Peyer's patch (tissue), 4 donors: Measurements from ENCODE around the gene HP1BP3. TPM values are rescaled to one million over a fixed set of nuclear protein-coding genes. Genes with fewer than 3 reads are reported as not detected.

Experiments
- DNase-seq, 3 donors: peaks; one replicate each; pipeline ENCODE4 v3.0.0-alpha.2; 2017 to 2019
- H3K27ac ChIP-seq, 4 donors: fragments of 200-600 bp; sonication (generic); one replicate each; pipeline ENCODE4 v1.5.1; 2016 to 2019
- H3K27me3 ChIP-seq, 2 donors: fragments of 200-600 bp; sonication (generic); one replicate each; pipeline ENCODE4 v1.5.1; 2019
- H3K36me3 ChIP-seq, 3 donors: fragments of 200-600 bp; sonication (generic); one replicate each; pipeline ENCODE4 v1.5.1; 2016 to 2019
- H3K4me1 ChIP-seq, 4 donors: fragments of 200-600 bp; sonication (generic); one replicate each; pipeline ENCODE4 v1.5.1; 2016 to 2019
- H3K4me3 ChIP-seq, 4 donors: fragments of 200-600 bp; sonication (generic); 1 replicate in 3 of 4; 2 replicates in 1 of 4; pipeline ENCODE4 v1.5.1; 2016 to 2019; ENCODE audit warnings: mild to moderate bottlenecking in 1 of 4
- H3K9me3 ChIP-seq, 4 donors: fragments of 200-600 bp; sonication (generic); one replicate each; pipeline ENCODE4 v1.5.1; 2016 to 2019; ENCODE audit warnings: mild to moderate bottlenecking in 1 of 4
- POLR2A ChIP-seq, 2 donors: fragments of 450-650 bp; IDR thresholded peaks; one replicate each; pipeline ENCODE4 v1.5.1; 2017; ENCODE audit warnings: antibody characterized with exemption in 2 of 2, mild to moderate bottlenecking in 2 of 2, moderate library complexity in 2 of 2
- total RNA-seq, 4 donors: library from RNA; depleted of rRNA; stranded (reverse); fragments of >200 nt; gene quantifications; one replicate each; pipeline ENCODE4 v1.1.0, GENCODE V29; 2016
- TF ChIP-seq, protein P1 (sequence below), 6 experiments: fragments of 450-650 bp in 4 of 6; fragments of 200-600 bp in 2 of 6; sonication (generic) in 1 of 6; IDR thresholded peaks; one replicate each; pipeline ENCODE4 v1.5.1; 2017 to 2019; ENCODE audit warnings: antibody characterized with exemption in 6 of 6, mild to moderate bottlenecking in 3 of 6, moderate library complexity in 1 of 6

The HP1BP3 gene
- total RNA-seq, 4 donors from 2014 or later: 259 to 1,144 (median 287) TPM

DNA sequence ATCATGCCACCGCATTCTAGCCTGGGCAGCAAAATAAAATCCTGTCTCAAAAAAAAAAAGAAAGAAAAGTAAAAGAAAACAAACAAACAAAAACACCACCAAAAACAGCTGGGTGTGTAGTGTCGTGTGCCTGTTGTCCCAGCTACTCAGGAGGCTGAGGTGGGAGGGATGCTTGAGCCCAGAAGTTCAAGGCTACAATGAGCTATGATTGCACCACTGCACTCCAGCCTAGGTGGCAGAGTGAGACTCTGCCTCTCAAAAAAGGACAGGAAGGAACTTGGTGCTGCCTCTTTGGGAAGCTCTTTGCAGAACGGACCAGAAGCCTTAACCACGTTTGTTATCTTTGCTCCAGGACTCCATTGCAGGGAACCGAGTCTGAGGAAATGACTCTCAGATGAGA is 80.3 kb downstream of the HP1BP3 start:
- no peaks in the 10 kb centered on the region for H3K4me1 ChIP-seq
- H3K9me3 ChIP-seq: no peaks in the 10 kb centered on the region
- H3K36me3 ChIP-seq: no peaks in the 10 kb centered on the region
- no peak for TF ChIP-seq POLR2A (IDR thresholded peaks at IDR 0.05)
- TF ChIP-seq, protein P1, sequence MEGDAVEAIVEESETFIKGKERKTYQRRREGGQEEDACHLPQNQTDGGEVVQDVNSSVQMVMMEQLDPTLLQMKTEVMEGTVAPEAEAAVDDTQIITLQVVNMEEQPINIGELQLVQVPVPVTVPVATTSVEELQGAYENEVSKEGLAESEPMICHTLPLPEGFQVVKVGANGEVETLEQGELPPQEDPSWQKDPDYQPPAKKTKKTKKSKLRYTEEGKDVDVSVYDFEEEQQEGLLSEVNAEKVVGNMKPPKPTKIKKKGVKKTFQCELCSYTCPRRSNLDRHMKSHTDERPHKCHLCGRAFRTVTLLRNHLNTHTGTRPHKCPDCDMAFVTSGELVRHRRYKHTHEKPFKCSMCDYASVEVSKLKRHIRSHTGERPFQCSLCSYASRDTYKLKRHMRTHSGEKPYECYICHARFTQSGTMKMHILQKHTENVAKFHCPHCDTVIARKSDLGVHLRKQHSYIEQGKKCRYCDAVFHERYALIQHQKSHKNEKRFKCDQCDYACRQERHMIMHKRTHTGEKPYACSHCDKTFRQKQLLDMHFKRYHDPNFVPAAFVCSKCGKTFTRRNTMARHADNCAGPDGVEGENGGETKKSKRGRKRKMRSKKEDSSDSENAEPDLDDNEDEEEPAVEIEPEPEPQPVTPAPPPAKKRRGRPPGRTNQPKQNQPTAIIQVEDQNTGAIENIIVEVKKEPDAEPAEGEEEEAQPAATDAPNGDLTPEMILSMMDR (IDR thresholded peaks at IDR 0.05): no peak
- H3K27me3 ChIP-seq: no peaks in the 10 kb centered on the region
- no peak overlapping the region for H3K4me3 ChIP-seq
- no peak overlapping the region for H3K27ac ChIP-seq
- DNase-seq: no peak

DNA sequence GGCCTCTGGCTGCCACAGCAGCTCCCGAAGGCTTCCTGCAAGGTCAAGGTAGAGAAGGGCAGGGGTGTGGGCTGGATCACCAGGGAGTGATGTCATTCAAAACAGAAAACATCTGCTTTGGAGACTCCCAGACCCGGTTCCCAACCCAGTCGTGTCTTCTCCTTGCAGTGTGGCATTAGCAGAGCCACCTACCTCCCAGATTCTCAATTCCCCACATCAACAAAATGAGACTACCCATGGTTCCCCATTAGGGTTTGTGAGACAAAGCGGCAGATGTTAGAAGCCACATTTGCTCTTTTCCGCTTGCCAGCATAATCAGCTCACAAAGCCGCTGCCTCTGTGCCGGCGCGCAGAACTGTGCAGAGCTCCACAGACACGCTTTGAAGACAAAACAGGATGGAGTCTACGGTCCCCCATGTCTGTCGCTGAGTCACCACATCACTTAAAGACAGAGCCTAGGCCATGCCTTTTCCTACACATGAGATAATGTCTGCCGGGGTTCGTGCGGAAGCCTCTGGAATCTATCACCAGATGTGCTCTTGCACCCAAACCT is 81.8 kb downstream of the HP1BP3 start:
- Histone ChIP-seq H3K4me3 (no peak overlapping the region), H3K9me3 (no peaks in the 10 kb centered on the region), H3K4me1 (no peaks in the 10 kb centered on the region), H3K27me3 (no peaks in the 10 kb centered on the region), H3K27ac (no peak overlapping the region), H3K36me3 (no peaks in the 10 kb centered on the region)
- no peak for DNase-seq
- TF ChIP-seq POLR2A (IDR thresholded peaks at IDR 0.05): no peak
- TF ChIP-seq, protein P1 (IDR thresholded peaks at IDR 0.05): no peak

DNA sequence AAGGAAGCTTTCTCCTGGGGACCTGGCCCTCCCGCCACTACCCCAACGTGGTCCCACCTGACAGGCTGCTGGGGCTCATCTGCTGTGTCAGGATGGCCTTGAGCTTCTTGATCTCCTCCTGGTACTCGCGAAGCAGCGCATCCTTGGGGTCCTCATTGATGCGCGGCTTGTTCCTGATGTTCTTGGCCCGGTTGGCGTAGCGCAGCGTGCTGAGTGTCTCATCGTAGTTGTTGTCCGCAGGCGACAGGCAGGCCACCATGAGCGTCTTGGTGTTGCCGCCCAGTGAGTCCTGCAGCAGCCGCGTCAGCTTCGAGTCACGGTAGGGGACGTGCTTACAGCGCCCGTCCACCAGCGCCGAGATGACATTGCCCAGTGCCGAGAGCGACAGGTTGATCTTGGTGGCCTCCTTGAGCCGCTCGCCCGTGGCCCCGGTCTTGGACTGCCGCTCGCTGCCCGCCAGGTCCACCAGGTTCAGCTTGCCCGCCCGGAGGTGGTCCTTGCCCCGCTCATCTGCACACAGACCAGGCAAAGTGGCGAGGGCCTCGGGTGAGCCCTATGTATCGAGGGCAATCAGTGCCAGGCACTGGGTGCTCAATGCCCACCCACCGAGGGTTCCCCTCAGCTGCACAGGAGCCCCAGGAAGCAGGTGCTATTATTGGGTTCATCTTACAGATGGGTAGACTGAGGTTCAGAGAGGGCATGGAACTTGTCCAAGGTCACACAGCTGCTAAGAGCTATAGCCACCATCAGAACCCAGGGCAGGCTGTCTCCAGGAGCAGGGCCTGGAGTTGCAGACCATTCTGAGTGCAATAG is 82.5 kb downstream of the HP1BP3 start:
- TF ChIP-seq POLR2A (IDR thresholded peaks at IDR 0.05): no peak
- TF ChIP-seq, protein P1 (IDR thresholded peaks at IDR 0.05): no peak
- Histone ChIP-seq H3K27ac (no peak overlapping the region), H3K9me3 (no peaks in the 10 kb centered on the region), H3K27me3 (no peaks in the 10 kb centered on the region), H3K4me3 (no peak overlapping the region), H3K4me1 (no peaks in the 10 kb centered on the region), H3K36me3 (no peaks in the 10 kb centered on the region)
- DNase-seq: no peak

DNA sequence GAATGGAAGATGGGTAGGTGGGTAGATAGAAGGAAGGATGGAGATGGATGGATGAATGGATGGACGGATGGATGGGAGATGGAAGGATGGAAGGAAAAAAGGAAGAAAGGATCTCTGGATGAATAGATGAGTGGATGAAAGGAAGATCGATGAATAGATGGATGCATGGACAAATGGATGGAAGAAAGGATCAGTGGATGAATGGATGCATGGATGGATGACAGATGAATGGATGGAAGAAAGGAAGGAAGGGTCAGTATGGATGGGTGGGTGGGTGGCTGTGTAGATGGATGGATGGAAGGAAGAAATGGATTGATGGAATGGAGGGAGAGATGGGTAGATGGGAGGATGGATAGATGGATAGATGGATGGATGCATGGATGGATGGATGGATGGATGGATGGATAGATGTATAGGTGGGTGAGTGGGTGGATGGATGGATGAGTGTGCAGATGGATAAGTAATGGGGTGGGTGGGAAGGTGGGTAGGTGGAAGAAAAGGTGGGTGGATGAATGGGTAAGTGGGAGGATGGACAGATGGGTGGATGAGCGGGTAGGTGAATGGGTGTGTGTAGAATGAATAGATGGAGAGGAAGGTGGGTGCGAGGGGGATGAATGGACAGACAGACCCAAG is 83.9 kb downstream of the HP1BP3 start:
- TF ChIP-seq, protein P1 (IDR thresholded peaks at IDR 0.05): no peak
- TF ChIP-seq POLR2A (IDR thresholded peaks at IDR 0.05): no peak
- no peak overlapping the region for H3K27ac ChIP-seq
- H3K4me3 ChIP-seq: no peak overlapping the region
- no peaks in the 10 kb centered on the region for H3K36me3 ChIP-seq
- H3K27me3 ChIP-seq: no peaks in the 10 kb centered on the region
- H3K4me1 ChIP-seq: no peaks in the 10 kb centered on the region
- H3K9me3 ChIP-seq: no peaks in the 10 kb centered on the region
- no peak for DNase-seq

DNA sequence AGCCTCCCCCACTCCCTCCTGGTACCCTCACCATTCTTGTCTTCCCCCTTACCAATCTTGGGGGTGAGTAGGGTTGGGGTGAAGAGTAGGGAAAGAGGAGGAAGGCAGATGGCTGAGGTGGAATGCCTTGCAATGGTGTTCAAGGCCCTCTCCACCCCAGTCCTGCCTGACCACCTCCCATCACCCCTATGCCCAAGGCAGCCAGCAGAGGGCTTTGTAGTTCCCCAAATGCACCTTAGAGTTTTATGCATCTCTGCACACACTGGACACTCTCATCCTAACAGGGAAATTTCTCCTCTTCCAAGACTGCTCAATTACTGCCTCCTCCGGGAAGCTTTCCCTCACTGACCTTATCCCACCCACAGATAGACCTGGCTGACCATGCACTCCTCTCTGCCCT is 84.7 kb downstream of the HP1BP3 start:
- no peak overlapping the region for H3K27ac ChIP-seq
- TF ChIP-seq POLR2A (IDR thresholded peaks at IDR 0.05): no peak
- TF ChIP-seq, protein P1 (IDR thresholded peaks at IDR 0.05): no peak
- H3K36me3 ChIP-seq: no peaks in the 10 kb centered on the region

More for the DNA sequence above, 84.7 kb downstream of the HP1BP3 start:
- Histone ChIP-seq H3K4me1 (peaks cover 0 to 2% (median 0%) of the 10 kb centered on the region in 4 donors), H3K27me3 (no peaks in the 10 kb centered on the region), H3K9me3 (no peaks in the 10 kb centered on the region), H3K4me3 (no peak overlapping the region)
- no peak for DNase-seq
